Measurements from ENCODE around the gene RCBTB1.

DNA sequence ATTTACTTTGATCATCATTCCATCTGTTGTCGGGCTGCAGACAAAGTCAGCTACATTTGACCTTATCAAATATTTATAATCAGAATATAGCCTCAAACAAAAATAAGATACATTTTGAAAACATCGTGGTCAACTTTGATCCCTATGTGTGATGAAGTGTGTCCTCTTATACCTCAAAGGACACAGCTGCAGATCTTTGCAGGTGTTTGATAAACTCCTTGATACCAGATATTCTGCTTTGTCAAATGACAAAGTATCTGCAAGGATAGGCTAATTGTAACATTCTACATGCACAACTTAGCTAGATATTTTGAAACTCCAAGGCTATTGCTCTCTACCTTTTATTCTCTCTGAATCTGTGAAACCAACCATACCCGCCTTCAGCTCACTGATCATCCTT, 45.6 kb downstream of the RCBTB1 start:
- TF ChIP-seq, protein P1, sequence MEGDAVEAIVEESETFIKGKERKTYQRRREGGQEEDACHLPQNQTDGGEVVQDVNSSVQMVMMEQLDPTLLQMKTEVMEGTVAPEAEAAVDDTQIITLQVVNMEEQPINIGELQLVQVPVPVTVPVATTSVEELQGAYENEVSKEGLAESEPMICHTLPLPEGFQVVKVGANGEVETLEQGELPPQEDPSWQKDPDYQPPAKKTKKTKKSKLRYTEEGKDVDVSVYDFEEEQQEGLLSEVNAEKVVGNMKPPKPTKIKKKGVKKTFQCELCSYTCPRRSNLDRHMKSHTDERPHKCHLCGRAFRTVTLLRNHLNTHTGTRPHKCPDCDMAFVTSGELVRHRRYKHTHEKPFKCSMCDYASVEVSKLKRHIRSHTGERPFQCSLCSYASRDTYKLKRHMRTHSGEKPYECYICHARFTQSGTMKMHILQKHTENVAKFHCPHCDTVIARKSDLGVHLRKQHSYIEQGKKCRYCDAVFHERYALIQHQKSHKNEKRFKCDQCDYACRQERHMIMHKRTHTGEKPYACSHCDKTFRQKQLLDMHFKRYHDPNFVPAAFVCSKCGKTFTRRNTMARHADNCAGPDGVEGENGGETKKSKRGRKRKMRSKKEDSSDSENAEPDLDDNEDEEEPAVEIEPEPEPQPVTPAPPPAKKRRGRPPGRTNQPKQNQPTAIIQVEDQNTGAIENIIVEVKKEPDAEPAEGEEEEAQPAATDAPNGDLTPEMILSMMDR (IDR thresholded peaks at IDR 0.05), result no peak
- TF ChIP-seq EP300 (IDR thresholded peaks at IDR 0.05) (no peak), POLR2AphosphoS5 (IDR thresholded peaks at IDR 0.05) (no peak)
